ENCODE results near the gene FAM120A. TPM values are rescaled to one million over a fixed set of nuclear protein-coding genes. Genes with fewer than 3 reads are reported as not detected.
A peak's percentile ranks its signal among the peaks of the same experiment; 100 is the strongest.

The FAM120A gene
- total RNA-seq, 2 experiments from 2014 or later = 112 to 116 TPM

GRCh38 chr9:93477397-93477796, 25.9 kb downstream of the FAM120A start:
- peaks cover 32% of the 10 kb centered on the region for H3K4me1 Mint-ChIP-seq (ENCODE audit: low read depth)
- H3K9me3 Mint-ChIP-seq = no peaks in the 10 kb centered on the region
- no peak for DNase-seq
- H3K36me3 Mint-ChIP-seq (ENCODE audit: low read depth) = peaks cover 27% of the 10 kb centered on the region
- H3K27ac Mint-ChIP-seq = no peak overlapping the region
- intact Hi-C loops (cut with micrococcal nuclease) = no loop called here
- H3K4me3 Mint-ChIP-seq = no peak overlapping the region
- H3K27me3 Mint-ChIP-seq (ENCODE audit: low read depth) = no peaks in the 10 kb centered on the region
- CTCF ChIA-PET = interaction anchor here (0.7 to 1.1 kb wide), 2 partner anchors 9 to 14 kb away, joined by 3 read pairs; no protein-coding TSS in a partner anchor

GRCh38 chr9:93479726-93480125, 28.2 kb downstream of the FAM120A start:
- Mint-ChIP-seq H3K4me1 (ENCODE audit: low read depth) (peaks cover 35% of the 10 kb centered on the region), H3K27me3 (ENCODE audit: low read depth) (no peaks in the 10 kb centered on the region), H3K4me3 (no peak overlapping the region), H3K27ac (no peak overlapping the region), H3K36me3 (ENCODE audit: low read depth) (peaks cover 35% of the 10 kb centered on the region), H3K9me3 (no peaks in the 10 kb centered on the region)
- DNase-seq = no peak
- CTCF ChIA-PET = no interaction called here
- intact Hi-C loops (cut with micrococcal nuclease) = no loop called here

DNA sequence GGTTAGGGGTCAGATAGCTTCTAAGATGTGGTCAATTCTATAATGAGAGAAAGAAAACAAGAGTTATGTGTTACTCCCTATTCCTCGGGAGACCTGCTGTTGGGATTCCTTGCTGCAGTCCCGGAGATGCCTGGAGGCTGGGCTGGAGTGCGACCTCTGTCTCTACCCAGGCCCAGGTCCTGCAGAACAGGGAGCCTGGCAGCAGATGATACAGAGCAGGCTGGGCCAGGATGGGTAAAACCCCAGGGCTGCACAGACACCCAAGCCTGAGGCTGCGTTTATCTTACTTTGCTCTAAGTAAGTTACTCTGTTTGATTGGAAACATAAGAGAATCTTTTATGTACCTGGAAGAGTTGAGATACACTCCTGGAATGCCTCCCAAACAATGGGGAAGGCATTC, 28.8 kb downstream of the FAM120A start:
- H3K4me3 Mint-ChIP-seq = no peak overlapping the region
- CTCF ChIA-PET = no interaction called here
- intact Hi-C loops (cut with micrococcal nuclease) = no loop called here
- H3K9me3 Mint-ChIP-seq = no peaks in the 10 kb centered on the region
- no peak for DNase-seq
- no peaks in the 10 kb centered on the region for H3K27me3 Mint-ChIP-seq (ENCODE audit: low read depth)
- no peak overlapping the region for H3K27ac Mint-ChIP-seq
- peaks cover 35% of the 10 kb centered on the region for H3K36me3 Mint-ChIP-seq (ENCODE audit: low read depth)
- peaks cover 30% of the 10 kb centered on the region for H3K4me1 Mint-ChIP-seq (ENCODE audit: low read depth)

GRCh38 chr9:93480728-93481324, 29.3 kb downstream of the FAM120A start:
- CTCF ChIA-PET = no interaction called here
- DNase-seq = no peak
- peaks cover 27% of the 10 kb centered on the region for H3K4me1 Mint-ChIP-seq (ENCODE audit: low read depth)
- no peak overlapping the region for H3K4me3 Mint-ChIP-seq
- H3K27ac Mint-ChIP-seq = peak overlapping the region; percentile 43
- intact Hi-C loops (cut with micrococcal nuclease) = no loop called here
- no peaks in the 10 kb centered on the region for H3K27me3 Mint-ChIP-seq (ENCODE audit: low read depth)
- no peaks in the 10 kb centered on the region for H3K9me3 Mint-ChIP-seq
- H3K36me3 Mint-ChIP-seq (ENCODE audit: low read depth) = peaks cover 35% of the 10 kb centered on the region

DNA sequence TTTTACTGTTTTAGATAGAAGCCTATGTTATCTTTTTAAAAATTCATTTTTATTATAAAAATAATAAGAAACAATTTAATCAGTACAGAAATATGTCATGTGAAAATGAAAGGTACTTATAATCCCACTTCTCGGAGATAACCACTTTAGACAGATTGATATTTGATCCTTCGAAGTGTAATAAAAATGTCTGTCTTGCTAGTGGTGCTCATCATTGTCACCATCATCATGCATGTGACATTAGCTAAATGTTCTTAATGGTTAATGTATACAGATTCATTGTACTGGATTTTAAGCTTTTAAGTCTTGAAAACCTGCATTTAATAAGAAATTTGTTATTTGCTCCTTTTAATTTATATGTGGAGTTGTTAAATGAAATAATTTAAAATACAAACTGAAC, 32.0 kb downstream of the FAM120A start:
- Mint-ChIP-seq H3K27me3 (ENCODE audit: low read depth) (no peaks in the 10 kb centered on the region), H3K4me1 (ENCODE audit: low read depth) (peaks cover 46% of the 10 kb centered on the region)

GRCh38 chr9:93486268-93486667, 34.8 kb downstream of the FAM120A start:
- H3K27ac Mint-ChIP-seq = peak overlapping the region; percentile 59
- intact Hi-C loops (cut with micrococcal nuclease) = no loop called here
- H3K9me3 Mint-ChIP-seq = no peaks in the 10 kb centered on the region
- H3K4me1 Mint-ChIP-seq (ENCODE audit: low read depth) = peaks cover 38% of the 10 kb centered on the region
- CTCF ChIA-PET = interaction anchor here (0.7 to 1.2 kb wide), 2 partner anchors 11 to 32 kb away, joined by 3 to 4 read pairs; partner anchors contain the start of gene FAM120AOS
- no peak overlapping the region for H3K4me3 Mint-ChIP-seq
- no peak for DNase-seq
- H3K27me3 Mint-ChIP-seq (ENCODE audit: low read depth) = no peaks in the 10 kb centered on the region
- peaks cover 45% of the 10 kb centered on the region for H3K36me3 Mint-ChIP-seq (ENCODE audit: low read depth)

More for the DNA sequence above, 32.0 kb downstream of the FAM120A start:
- Mint-ChIP-seq H3K9me3 (no peaks in the 10 kb centered on the region), H3K4me3 (no peak overlapping the region), H3K36me3 (ENCODE audit: low read depth) (peaks cover 51% of the 10 kb centered on the region), H3K27ac (no peak overlapping the region)
- CTCF ChIA-PET = interaction anchor here (0.6 kb wide), 3 partner anchors 49 to 480 kb away, joined by 3 to 5 read pairs (median 4); no protein-coding TSS in a partner anchor
- no peak for DNase-seq
- intact Hi-C loops (cut with micrococcal nuclease) = no loop called here

DNA sequence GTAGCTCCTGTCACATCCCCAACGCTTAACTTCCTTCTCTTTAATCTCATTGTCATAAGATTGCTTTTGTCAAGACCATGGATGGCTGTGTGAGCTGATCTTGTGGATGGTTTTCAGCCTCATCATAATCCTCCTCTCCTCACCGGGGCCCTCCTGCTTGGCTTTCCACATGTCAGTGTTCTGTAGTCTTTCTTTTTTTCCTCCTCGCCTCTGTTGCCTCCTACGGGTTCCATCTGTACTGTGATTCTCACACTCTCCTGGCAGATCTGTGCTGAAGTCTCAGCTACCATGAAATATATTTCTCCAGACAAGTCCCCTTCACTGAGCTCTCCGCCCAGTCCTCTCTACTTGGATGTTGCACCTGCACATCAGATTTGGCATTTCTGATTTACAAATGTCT, 36.8 kb downstream of the FAM120A start:
- intact Hi-C loops (cut with micrococcal nuclease) = no loop called here
- H3K36me3 Mint-ChIP-seq (ENCODE audit: low read depth) = peaks cover 41% of the 10 kb centered on the region
- no peak for DNase-seq
- H3K9me3 Mint-ChIP-seq = no peaks in the 10 kb centered on the region
- no peak overlapping the region for H3K4me3 Mint-ChIP-seq
- H3K27ac Mint-ChIP-seq = no peak overlapping the region
- H3K4me1 Mint-ChIP-seq (ENCODE audit: low read depth) = peaks cover 37% of the 10 kb centered on the region
- CTCF ChIA-PET = interaction anchor here (0.6 kb wide), 1 partner anchor 11 kb away, joined by 3 read pairs; no protein-coding TSS in a partner anchor
- H3K27me3 Mint-ChIP-seq (ENCODE audit: low read depth) = no peaks in the 10 kb centered on the region

DNA sequence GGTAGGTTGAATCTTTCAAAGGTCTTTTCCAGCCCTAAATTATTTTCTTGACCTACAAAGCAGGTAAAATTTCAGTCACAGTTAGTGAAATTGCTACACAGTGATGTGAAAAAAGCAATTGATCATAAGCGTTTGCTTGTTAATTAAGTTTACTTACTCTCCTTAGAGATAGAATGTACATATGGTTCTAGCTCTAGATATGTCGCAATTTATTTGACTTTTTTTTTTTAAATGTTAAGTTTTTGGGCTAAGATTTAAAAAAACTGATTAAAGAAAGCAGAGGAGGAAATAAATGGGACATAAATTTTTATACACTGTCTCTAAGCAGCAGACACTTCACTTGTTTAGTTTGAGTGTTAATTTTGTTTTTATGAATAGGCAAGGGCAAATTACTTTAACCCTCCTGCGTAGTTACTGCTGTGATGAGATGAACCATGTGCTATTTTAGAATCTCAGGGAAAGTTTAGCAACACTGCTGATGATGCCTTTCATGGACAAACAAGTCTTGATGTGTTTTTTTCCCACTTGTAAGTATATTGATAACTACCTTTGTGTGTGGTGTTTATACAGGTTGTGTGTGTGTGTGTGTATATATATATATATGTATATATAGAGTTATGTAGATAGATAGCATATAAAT, 40.2 kb downstream of the FAM120A start:
- no peak for DNase-seq
- CTCF ChIA-PET = interaction anchor here (0.6 kb wide), 1 partner anchor 13 kb away, joined by 3 read pairs; no protein-coding TSS in a partner anchor
- H3K36me3 Mint-ChIP-seq (ENCODE audit: low read depth) = peaks cover 29% of the 10 kb centered on the region
- no peak overlapping the region for H3K4me3 Mint-ChIP-seq
- no peaks in the 10 kb centered on the region for H3K9me3 Mint-ChIP-seq
- H3K27me3 Mint-ChIP-seq (ENCODE audit: low read depth) = no peaks in the 10 kb centered on the region
- intact Hi-C loops (cut with micrococcal nuclease) = no loop called here
- H3K4me1 Mint-ChIP-seq (ENCODE audit: low read depth) = peaks cover 22% of the 10 kb centered on the region
- no peak overlapping the region for H3K27ac Mint-ChIP-seq

DNA sequence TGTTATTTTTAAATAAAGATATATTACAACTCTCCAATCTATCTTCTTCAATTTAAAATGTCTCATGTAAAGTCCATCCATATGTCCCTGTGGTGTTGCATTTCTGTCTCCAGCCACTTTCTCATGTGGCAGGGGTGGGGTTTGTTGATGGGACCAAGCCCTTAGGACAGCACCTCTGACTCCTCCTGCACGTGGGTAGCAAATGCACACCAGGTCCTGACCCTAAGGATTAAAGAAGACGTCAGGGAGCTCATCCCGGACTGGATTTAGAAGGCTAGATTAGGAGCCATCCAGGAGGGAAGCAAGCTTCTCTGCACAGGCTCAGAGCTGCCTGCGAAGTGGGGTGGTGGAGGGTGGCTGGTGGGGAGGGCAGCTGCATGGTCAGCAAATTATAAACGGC, 40.8 kb downstream of the FAM120A start:
- Mint-ChIP-seq H3K4me1 (ENCODE audit: low read depth) (peaks cover 19% of the 10 kb centered on the region), H3K27ac (no peak overlapping the region), H3K4me3 (no peak overlapping the region), H3K9me3 (no peaks in the 10 kb centered on the region), H3K36me3 (ENCODE audit: low read depth) (peaks cover 30% of the 10 kb centered on the region), H3K27me3 (ENCODE audit: low read depth) (no peaks in the 10 kb centered on the region)
- intact Hi-C loops (cut with micrococcal nuclease) = no loop called here
- CTCF ChIA-PET = no interaction called here
- no peak for DNase-seq

DNA sequence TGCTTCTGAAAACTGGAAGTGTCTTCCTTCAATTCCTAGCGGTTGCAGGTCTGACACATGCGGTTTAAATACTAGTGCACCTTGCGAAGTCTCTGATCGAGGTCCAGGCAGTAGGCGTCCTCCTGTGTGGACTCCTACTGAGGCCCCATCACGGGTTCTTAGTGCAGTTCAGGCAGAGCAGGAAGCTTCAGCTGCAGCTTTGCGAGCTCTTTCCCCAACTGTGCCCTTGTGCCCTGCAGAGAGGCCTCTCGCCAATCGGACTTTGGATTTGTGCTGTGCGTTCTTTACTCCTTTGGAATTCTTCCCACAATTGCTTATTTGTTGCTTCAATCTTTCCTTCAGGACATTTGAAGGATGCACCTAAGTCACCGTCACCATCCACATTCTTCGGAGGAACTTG, 42.5 kb downstream of the FAM120A start:
- Mint-ChIP-seq H3K27ac (no peak overlapping the region), H3K4me1 (ENCODE audit: low read depth) (peaks cover 9% of the 10 kb centered on the region), H3K4me3 (no peak overlapping the region), H3K36me3 (ENCODE audit: low read depth) (peaks cover 28% of the 10 kb centered on the region), H3K9me3 (no peaks in the 10 kb centered on the region), H3K27me3 (ENCODE audit: low read depth) (no peaks in the 10 kb centered on the region)
- intact Hi-C loops (cut with micrococcal nuclease) = no loop called here
- CTCF ChIA-PET = no interaction called here
- DNase-seq = no peak

GRCh38 chr9:93496285-93496684, 44.8 kb downstream of the FAM120A start:
- H3K27me3 Mint-ChIP-seq (ENCODE audit: low read depth) = no peaks in the 10 kb centered on the region
- no peak overlapping the region for H3K27ac Mint-ChIP-seq
- CTCF ChIA-PET = no interaction called here
- no peaks in the 10 kb centered on the region for H3K9me3 Mint-ChIP-seq
- H3K36me3 Mint-ChIP-seq (ENCODE audit: low read depth) = peaks cover 44% of the 10 kb centered on the region
- H3K4me1 Mint-ChIP-seq (ENCODE audit: low read depth) = peaks cover 26% of the 10 kb centered on the region
- no peak for DNase-seq
- intact Hi-C loops (cut with micrococcal nuclease) = no loop called here
- no peak overlapping the region for H3K4me3 Mint-ChIP-seq

GRCh38 chr9:93500571-93501298, 49.2 kb downstream of the FAM120A start:
- Mint-ChIP-seq H3K27ac (no peak overlapping the region), H3K9me3 (no peaks in the 10 kb centered on the region)
- no peak for DNase-seq

More at GRCh38 chr9:93500571-93501298, 49.2 kb downstream of the FAM120A start:
- Mint-ChIP-seq H3K4me1 (ENCODE audit: low read depth) (peaks cover 45% of the 10 kb centered on the region), H3K36me3 (ENCODE audit: low read depth) (peaks cover 49% of the 10 kb centered on the region), H3K4me3 (peak overlapping the region; percentile 36), H3K27me3 (ENCODE audit: low read depth) (no peaks in the 10 kb centered on the region)
- CTCF ChIA-PET = interaction anchor here (1.0 kb wide), 1 partner anchor 47 kb away, joined by 3 read pairs; no protein-coding TSS in a partner anchor
- intact Hi-C loops (cut with micrococcal nuclease) = loop anchor here (5.0 kb wide), 1 partner anchor 33 kb away; no protein-coding TSS in a partner anchor
